Aorta (tissue), 5 donors: Measurements from ENCODE around the gene KCNH6. TPM values are rescaled to one million over a fixed set of nuclear protein-coding genes. Genes with fewer than 3 reads are reported as not detected.

Experiments used
- ATAC-seq: fragments of 200-7000 bp; cut with Tn5 transposase; one replicate; pipeline ENCODE4 v1.9.1; 2022; ENCODE audit warnings: moderate library complexity; ENCODE audit not compliant: low FRiP score
- DNase-seq, 2 donors: peaks; one replicate each; pipeline ENCODE4 v3.0.0-alpha.2; 2020
- H3K27ac ChIP-seq, 2 donors: one replicate each; pipeline ENCODE4 v1.5.1; 2013; ENCODE audit warnings: low read length in 2 of 2, mild to moderate bottlenecking in 2 of 2, moderate library complexity in 2 of 2, control low read depth in 1 of 2, inconsistent platforms in 1 of 2, low read depth in 1 of 2
- H3K27me3 ChIP-seq, 2 donors: one replicate each; pipeline ENCODE4 v1.6.1; 2013; ENCODE audit warnings: control low read depth in 1 of 2, low read length in 1 of 2, mild to moderate bottlenecking in 1 of 2, moderate library complexity in 1 of 2; ENCODE audit not compliant: insufficient read depth in 2 of 2, control insufficient read depth in 1 of 2
- H3K36me3 ChIP-seq, 2 donors: one replicate each; pipeline ENCODE4 v1.6.1; 2013; ENCODE audit warnings: control low read depth in 1 of 2, low read length in 1 of 2, mild to moderate bottlenecking in 1 of 2; ENCODE audit not compliant: insufficient read depth in 2 of 2, control insufficient read depth in 1 of 2
- H3K4me1 ChIP-seq, 2 donors: one replicate each; pipeline ENCODE4 v1.6.1; 2013; ENCODE audit warnings: low read length in 2 of 2, control low read depth in 1 of 2, mild to moderate bottlenecking in 1 of 2, moderate library complexity in 1 of 2; ENCODE audit not compliant: insufficient read depth in 2 of 2, control insufficient read depth in 1 of 2
- H3K4me3 ChIP-seq, 2 donors: one replicate each; pipeline ENCODE4 v1.5.1; 2013; ENCODE audit warnings: low read length in 2 of 2, control low read depth in 1 of 2, mild to moderate bottlenecking in 1 of 2
- H3K9me3 ChIP-seq: one replicate; pipeline ENCODE4 v1.6.1; 2013; ENCODE audit warnings: mild to moderate bottlenecking, low read length; ENCODE audit not compliant: control insufficient read depth
- WGBS, 2 donors: extraction: QIAGEN DNeasy Blood & Tissue Kit; methylation state at CpG; one replicate each; pipeline ENCODE4 v1.1.7; 2013; 5-methylcytosine and 5-hydroxymethylcytosine counted together
- intact Hi-C, 2 donors: fragments of 100-400 bp; cut with DNase I; formaldehyde crosslinking; loops; one replicate each; pipeline versions ENCODE4 v1.14.2 to v1.15.0; 2022
- polyA plus RNA-seq, 2 donors: library from polyadenylated mRNA; stranded (reverse); fragments of 200-250 nt; gene quantifications; one replicate each; pipeline ENCODE4 v1.2.3, GENCODE V29; 2013
- total RNA-seq, 2 donors: library from RNA; stranded (reverse); fragmentation: NEBNext Ultra II Directional; extraction: Animal tissue kit (Norgen Biotek cat#: 25700); gene quantifications; one replicate each; pipeline ENCODE4 v1.2.1, GENCODE V29; 2021
- donor health status: healthy with polysubstance abuse.
- donor health status: Bipolar disorder and iron deficiency.
- donor health status: DM: no; HTN: no; CAD: no.
- donor health status: DM: no; HTN: no; CAD: no.
- donor health status: DM: yes; HTN: yes; CAD: no.

KCNH6 gene
- total and polyA plus RNA-seq, 4 donors: not detected

- WGBS, 2 donors: 86 to 87% methylated on average over 5 of the region's 5 CpGs
- Histone ChIP-seq H3K36me3 (peaks cover under 1 to 3% of the 10 kb centered on the region in 2 donors), H3K4me3 (no peak overlapping the region), H3K9me3 (no peaks in the 10 kb centered on the region), H3K4me1 (no peaks in the 10 kb centered on the region), H3K27ac (no peak overlapping the region), H3K27me3 (no peaks in the 10 kb centered on the region)
- ATAC-seq (no peak), DNase-seq (no peak)
- intact Hi-C loops: no loop called here
Observed at GRCh38 chr17:63573634-63574033, 50.5 kb downstream of the KCNH6 start.

- H3K27ac ChIP-seq: no peak overlapping the region
- peaks cover 2 to 5% of the 10 kb centered on the region in 2 donors for H3K36me3 ChIP-seq
- no peaks in the 10 kb centered on the region for H3K4me1 ChIP-seq
- H3K4me3 ChIP-seq: no peak overlapping the region
- H3K27me3 ChIP-seq: no peaks in the 10 kb centered on the region
- no peak for ATAC-seq
- intact Hi-C loops: no loop called here
- 83 to 90% methylated on average over 7 of the region's 7 CpGs for WGBS, 2 donors
- DNase-seq: no peak
- no peaks in the 10 kb centered on the region for H3K9me3 ChIP-seq
Observed at GRCh38 chr17:63578027-63578768, 55.0 kb downstream of the KCNH6 start.

GRCh38 chr17:63578769-63579111 is 55.6 kb downstream of the KCNH6 start:
- peaks cover 4 to 10% of the 10 kb centered on the region in 2 donors for H3K36me3 ChIP-seq
- no peak for DNase-seq
- no peak overlapping the region for H3K27ac ChIP-seq
- H3K9me3 ChIP-seq: no peaks in the 10 kb centered on the region
- no peak overlapping the region for H3K4me3 ChIP-seq
- 79 to 85% methylated on average over 5 of the region's 5 CpGs for WGBS, 2 donors
- H3K4me1 ChIP-seq: no peaks in the 10 kb centered on the region
- ATAC-seq: no peak
- H3K27me3 ChIP-seq: no peaks in the 10 kb centered on the region
- intact Hi-C loops: no loop called here

GRCh38 chr17:63579633-63580032 is 56.5 kb downstream of the KCNH6 start:
- WGBS, 2 donors: 77 to 80% methylated on average over 11 of the region's 11 CpGs
- intact Hi-C loops: no loop called here
- Histone ChIP-seq H3K4me3 (no peak overlapping the region), H3K27me3 (no peaks in the 10 kb centered on the region), H3K27ac (no peak overlapping the region), H3K9me3 (no peaks in the 10 kb centered on the region), H3K36me3 (peaks cover 4 to 14% of the 10 kb centered on the region in 2 donors), H3K4me1 (no peaks in the 10 kb centered on the region)
- ATAC-seq: no peak
- DNase-seq: no peak

- intact Hi-C loops: no loop called here
- Histone ChIP-seq H3K36me3 (peaks cover 9 to 17% of the 10 kb centered on the region in 2 donors), H3K27me3 (no peaks in the 10 kb centered on the region), H3K4me1 (no peaks in the 10 kb centered on the region), H3K9me3 (no peaks in the 10 kb centered on the region), H3K4me3 (no peak overlapping the region), H3K27ac (no peak overlapping the region)
- no peak for ATAC-seq
- no peak for DNase-seq
- WGBS, 2 donors: 81 to 84% methylated on average over 5 of the region's 5 CpGs
Observed at GRCh38 chr17:63587770-63588169, 64.6 kb downstream of the KCNH6 start.

GRCh38 chr17:63588797-63589196 is 65.6 kb downstream of the KCNH6 start:
- DNase-seq (no peak), ATAC-seq (no peak)
- Histone ChIP-seq H3K27me3 (no peaks in the 10 kb centered on the region), H3K9me3 (no peaks in the 10 kb centered on the region), H3K27ac (no peak overlapping the region), H3K4me3 (no peak overlapping the region), H3K4me1 (no peaks in the 10 kb centered on the region), H3K36me3 (peaks cover 3 to 17% of the 10 kb centered on the region in 2 donors)
- intact Hi-C loops: no loop called here
- 88% methylated on average over 11 of the region's 11 CpGs for WGBS, 2 donors

- no peak overlapping the region for H3K4me3 ChIP-seq
Observed at GRCh38 chr17:63589646-63590045, 66.5 kb downstream of the KCNH6 start.

GRCh38 chr17:63592797-63593196 is 69.6 kb downstream of the KCNH6 start:
- H3K36me3 ChIP-seq: peaks cover 0 to 13% of the 10 kb centered on the region in 2 donors
- H3K9me3 ChIP-seq: no peaks in the 10 kb centered on the region
- no peaks in the 10 kb centered on the region for H3K4me1 ChIP-seq
- 77 to 90% methylated on average over 3 of the region's 3 CpGs for whole genome bisulfite sequencing, 2 donors
- H3K27me3 ChIP-seq: no peaks in the 10 kb centered on the region
- no peak for ATAC-seq
- no peak overlapping the region for H3K27ac ChIP-seq
- DNase-seq: no peak
- H3K4me3 ChIP-seq: no peak overlapping the region
- intact Hi-C loops: no loop called here

More at GRCh38 chr17:63589646-63590045, 66.5 kb downstream of the KCNH6 start:
- Histone ChIP-seq H3K36me3 (peaks cover 0 to 17% of the 10 kb centered on the region in 2 donors), H3K27me3 (no peaks in the 10 kb centered on the region), H3K9me3 (no peaks in the 10 kb centered on the region), H3K27ac (no peak overlapping the region), H3K4me1 (no peaks in the 10 kb centered on the region)
- DNase-seq (no peak), ATAC-seq (no peak)
- intact Hi-C loops: no loop called here
- 91 to 96% methylated on average over 1 of the region's 1 CpG for WGBS, 2 donors

- DNase-seq (no peak), ATAC-seq (no peak)
- Histone ChIP-seq H3K9me3 (no peaks in the 10 kb centered on the region), H3K36me3 (peaks cover 0 to 3% of the 10 kb centered on the region in 2 donors), H3K27me3 (no peaks in the 10 kb centered on the region), H3K27ac (no peak overlapping the region), H3K4me1 (no peaks in the 10 kb centered on the region), H3K4me3 (no peak overlapping the region)
- WGBS, 2 donors: 96 to 97% methylated on average over 3 of the region's 3 CpGs
- intact Hi-C loops: no loop called here
Observed at GRCh38 chr17:63595132-63595531, 72.0 kb downstream of the KCNH6 start.
